IMR-90 (cell line): ENCODE data around the gene CNTNAP1. TPM values are rescaled to one million over a fixed set of nuclear protein-coding genes. Genes with fewer than 3 reads are reported as not detected.

ENCODE experiments used
- ATAC-seq: fragments of 200-7000 bp; cut with Tn5 transposase; 2 replicates; pipeline ENCODE4 v1.9.1; 2020; ENCODE audit warnings: low read depth, mild to moderate bottlenecking, moderate library complexity
- Bru-seq: library from RNA; stranded (reverse); fragments of 400-500 nt; gene quantifications from one replicate; lab custom pipeline; 2021; lab: Mats Ljungman, UMichigan
- BruChase-seq, 2 experiments: library from RNA; stranded (reverse); fragments of 400-500 nt; gene quantifications; one replicate each; lab custom pipeline; 2021; lab: Mats Ljungman, UMichigan
- BruUV-seq: library from RNA; stranded (reverse); fragments of 400-500 nt; replicated peaks from 2 replicates; lab custom pipeline; 2021; lab: Mats Ljungman, UMichigan
- CTCF ChIA-PET: fragments of 300-600 bp; formaldehyde crosslinking; extraction: SDS; loops from one replicate; lab custom pipeline; 2021; ENCODE audit warnings: antibody characterized with exemption; lab: Yijun Ruan, JAX
- POLR2A ChIA-PET: fragments of 300-600 bp; sonication (Branson Sonifier 250); formaldehyde crosslinking; loops from one replicate; lab custom pipeline; 2022; ENCODE audit warnings: antibody characterized with exemption; ENCODE audit not compliant: unreplicated experiment; lab: Charles Lee
- DNase-seq: peaks from one replicate; pipeline ENCODE4 v3.0.0; 2013
- H2AFZ ChIP-seq: replicated peaks from 2 replicates; pipeline ENCODE3; 2013; ENCODE audit warnings: low read length, mild to moderate bottlenecking; ENCODE audit not compliant: poor library complexity
- H2AK5ac ChIP-seq: 2 replicates; pipeline ENCODE4 v1.6.1; 2013; ENCODE audit warnings: low read depth, low read length, inconsistent platforms
- H2AK9ac ChIP-seq: replicated peaks from 2 replicates; pipeline ENCODE3; 2013; ENCODE audit warnings: mild to moderate bottlenecking, low read depth, low read length, moderate library complexity; ENCODE audit not compliant: poor library complexity
- H2BK120ac ChIP-seq: 2 replicates; pipeline ENCODE4 v1.6.1; 2013; ENCODE audit warnings: low read depth, low read length, inconsistent platforms
- H2BK15ac ChIP-seq: 3 replicates; pipeline ENCODE4 v1.6.1; 2013; ENCODE audit warnings: low read depth, low read length, inconsistent platforms
- H2BK20ac ChIP-seq: 2 replicates; pipeline ENCODE4 v1.6.1; 2013; ENCODE audit warnings: low read depth, mild to moderate bottlenecking, inconsistent platforms, low read length, moderate library complexity
- H2BK5ac ChIP-seq: 2 replicates; pipeline ENCODE4 v1.6.1; 2013; ENCODE audit warnings: mild to moderate bottlenecking, low read depth, low read length, inconsistent platforms; ENCODE audit not compliant: poor library complexity, severe bottlenecking
- H3K14ac ChIP-seq: replicated peaks from 2 replicates; pipeline ENCODE4 v1.6.1; 2013; ENCODE audit warnings: low read depth, low read length, inconsistent platforms
- H3K18ac ChIP-seq: 2 replicates; pipeline ENCODE4 v1.6.1; 2013; ENCODE audit warnings: low read depth, low read length, control low read depth
- H3K23ac ChIP-seq: 2 replicates; pipeline ENCODE4 v1.6.1; 2013; ENCODE audit warnings: low read depth, low read length, inconsistent platforms
- H3K27ac ChIP-seq: 2 replicates; pipeline ENCODE4 v1.5.1; 2013; ENCODE audit warnings: mild to moderate bottlenecking, control low read depth, low read length; ENCODE audit not compliant: insufficient read depth
- H3K27me3 ChIP-seq: 2 replicates; pipeline ENCODE4 v1.6.1; 2013; ENCODE audit warnings: low read length; ENCODE audit not compliant: control insufficient read depth, insufficient read depth
- H3K36me3 ChIP-seq: 2 replicates; pipeline ENCODE4 v1.6.1; 2013; ENCODE audit warnings: low read length, mixed read lengths; ENCODE audit not compliant: control insufficient read depth, insufficient read depth
- H3K4ac ChIP-seq: 2 replicates; pipeline ENCODE4 v1.6.1; 2013; ENCODE audit warnings: low read depth, low read length, inconsistent platforms
- H3K4me1 ChIP-seq: 2 replicates; pipeline ENCODE4 v1.6.1; 2013; ENCODE audit warnings: low read length, mixed read lengths; ENCODE audit not compliant: control insufficient read depth, insufficient read depth
- H3K4me2 ChIP-seq: 2 replicates; pipeline ENCODE4 v1.6.1; 2013; ENCODE audit warnings: low read depth, mild to moderate bottlenecking, control low read depth, low read length, moderate library complexity
- H3K4me3 ChIP-seq: 2 replicates; pipeline ENCODE4 v1.5.1; 2013; ENCODE audit warnings: low read depth, mild to moderate bottlenecking, control low read depth, low read length, moderate library complexity; ENCODE audit not compliant: insufficient read depth
- H3K56ac ChIP-seq: 2 replicates; pipeline ENCODE4 v1.6.1; 2013; ENCODE audit warnings: low read length, inconsistent platforms; ENCODE audit not compliant: insufficient read depth; ENCODE audit errors: extremely low read depth
- H3K79me1 ChIP-seq, 2 experiments: 2 replicates each; pipeline ENCODE4 v1.6.1; 2013; ENCODE audit warnings: low read length in 2 of 2, inconsistent platforms in 1 of 2, low read depth in 1 of 2
- H3K9ac ChIP-seq: 2 replicates; pipeline ENCODE4 v1.6.1; 2013; ENCODE audit warnings: low read depth, low read length, control low read depth
- H3K9me1 ChIP-seq: 2 replicates; pipeline ENCODE4 v1.6.1; 2013; ENCODE audit warnings: low read length, inconsistent platforms; ENCODE audit not compliant: insufficient read depth
- H3K9me3 ChIP-seq: 2 replicates; pipeline ENCODE4 v1.6.1; 2013; ENCODE audit warnings: low read length; ENCODE audit not compliant: control insufficient read depth, insufficient read depth
- H4K20me1 ChIP-seq: 2 replicates; pipeline ENCODE4 v1.6.1; 2013; ENCODE audit warnings: low read length, inconsistent platforms; ENCODE audit not compliant: insufficient read depth
- H4K5ac ChIP-seq: 2 replicates; pipeline ENCODE4 v1.6.1; 2013; ENCODE audit warnings: mild to moderate bottlenecking, low read depth, low read length, control low read depth
- H4K8ac ChIP-seq, 2 experiments: 2 replicates each; pipeline ENCODE4 v1.6.1; 2013; ENCODE audit warnings: low read depth in 2 of 2, low read length in 2 of 2, control low read depth in 1 of 2, inconsistent platforms in 1 of 2
- H4K91ac ChIP-seq: 2 replicates; pipeline ENCODE4 v1.6.1; 2013; ENCODE audit warnings: low read depth, low read length, inconsistent platforms; ENCODE audit not compliant: insufficient read depth
- BHLHE40 ChIP-seq: fragments of 150-350 bp; IDR thresholded peaks from 2 replicates; pipeline ENCODE4 v1.6.1; 2016; ENCODE audit warnings: mild to moderate bottlenecking, low read depth, low read length
- CEBPB ChIP-seq: IDR thresholded peaks from 2 replicates; pipeline ENCODE4 v1.6.1; 2012; ENCODE audit warnings: low read depth, low read length, improper control_type of control experiment
- FOS ChIP-seq: fragments of 150-350 bp; IDR thresholded peaks from 2 replicates; pipeline ENCODE4 v1.6.1; 2016; ENCODE audit warnings: low read depth, low read length
- MAZ ChIP-seq: IDR thresholded peaks from 2 replicates; pipeline ENCODE4 v1.6.1; 2012; ENCODE audit warnings: low read depth, mild to moderate bottlenecking, low read length, improper control_type of control experiment, moderate library complexity, borderline replicate concordance
- RCOR1 ChIP-seq: IDR thresholded peaks from 2 replicates; pipeline ENCODE4 v1.6.1; 2012; ENCODE audit warnings: mild to moderate bottlenecking, low read length, improper control_type of control experiment; ENCODE audit not compliant: insufficient replicate concordance
- WGBS, 2 experiments: methylation state at CpG; one replicate each; pipeline versions ENCODE4 v1.1.5 to v1.1.7; 2013; ENCODE audit warnings: missing lambda C conversion rate in 2 of 2; ENCODE audit not compliant: insufficient read length in 1 of 2; ENCODE audit errors: extremely low coverage in 2 of 2; 5-methylcytosine and 5-hydroxymethylcytosine counted together
- dilution Hi-C: fragments of 300-500 bp; cut with HindIII; formaldehyde crosslinking; loops from one replicate; pipeline ENCODE4 v1.14.3; 2018; ENCODE audit warnings: low sequenced_read_pairs; ENCODE audit not compliant: unreplicated experiment
- in situ Hi-C: fragments of 300-500 bp; cut with MboI; formaldehyde crosslinking; loops from 3 replicates; pipeline ENCODE4 v1.14.3; 2019; ENCODE audit warnings: low sequenced_read_pairs, inconsistent platforms, mixed read lengths
- intact Hi-C: fragments of 100-400 bp; cut with micrococcal nuclease; formaldehyde crosslinking; loops from 2 replicates; pipeline ENCODE4 v1.10.0; 2022
- long read RNA-seq: library from polyadenylated mRNA; unstranded; transcript quantifications from one replicate; pipeline ENCODE4 v2.0.0, GENCODE V29; 2021; ENCODE audit not compliant: unreplicated experiment
- polyA plus RNA-seq, 3 experiments: library from polyadenylated mRNA; depleted of rRNA; stranded (reverse); fragments of >200 nt; gene quantifications; 2 replicates each; pipeline ENCODE4 v1.2.3, GENCODE V29; 2012; ENCODE audit warnings: low replicate concordance in 1 of 3
- total RNA-seq: library from RNA; depleted of rRNA; stranded (reverse); fragments of >200 nt; gene quantifications from 2 replicates; pipeline ENCODE4 v1.2.3, GENCODE V29; 2012; rRNA removed
- TF ChIP-seq, protein P1 (sequence below): conservative IDR thresholded peaks from 2 replicates; pipeline ENCODE4 v1.5.1; 2012; ENCODE audit warnings: mild to moderate bottlenecking, low read depth, low read length, improper control_type of control experiment
- TF ChIP-seq, protein P2 (sequence below): fragments of 150-350 bp; IDR thresholded peaks from 2 replicates; pipeline ENCODE4 v1.6.1; 2017; ENCODE audit warnings: mild to moderate bottlenecking, antibody characterized with exemption, low read length, low read depth

Gene CNTNAP1
- total RNA-seq (10.6 and 12.2 TPM in 2 replicates), polyA plus RNA-seq (2012; rRNA removed) (72.2 and 77.0 TPM in 2 replicates), Bru-seq, nascent RNA (percentile 62 among the genes with signal in this experiment), BruChase-seq, experiment 1, labeled RNA remaining after a 6-hour chase (percentile 76 among the genes with signal in this experiment), BruChase-seq, experiment 2, labeled RNA remaining after a 2-hour chase (percentile 75 among the genes with signal in this experiment)
- 58.1 and 68.2 TPM in 2 replicates for polyA plus RNA-seq (2012; cell fraction: cytosol; rRNA removed)
- polyA plus RNA-seq (2012; cell fraction: nucleus; rRNA removed; ENCODE audit: low replicate concordance) = 165 and 241 TPM in 2 replicates
- long read RNA-seq, partial matches to known transcripts = 10 of 10 reads
- long read RNA-seq, other reads (novel, unspliced or antisense) = 0 of 10 reads

DNA sequence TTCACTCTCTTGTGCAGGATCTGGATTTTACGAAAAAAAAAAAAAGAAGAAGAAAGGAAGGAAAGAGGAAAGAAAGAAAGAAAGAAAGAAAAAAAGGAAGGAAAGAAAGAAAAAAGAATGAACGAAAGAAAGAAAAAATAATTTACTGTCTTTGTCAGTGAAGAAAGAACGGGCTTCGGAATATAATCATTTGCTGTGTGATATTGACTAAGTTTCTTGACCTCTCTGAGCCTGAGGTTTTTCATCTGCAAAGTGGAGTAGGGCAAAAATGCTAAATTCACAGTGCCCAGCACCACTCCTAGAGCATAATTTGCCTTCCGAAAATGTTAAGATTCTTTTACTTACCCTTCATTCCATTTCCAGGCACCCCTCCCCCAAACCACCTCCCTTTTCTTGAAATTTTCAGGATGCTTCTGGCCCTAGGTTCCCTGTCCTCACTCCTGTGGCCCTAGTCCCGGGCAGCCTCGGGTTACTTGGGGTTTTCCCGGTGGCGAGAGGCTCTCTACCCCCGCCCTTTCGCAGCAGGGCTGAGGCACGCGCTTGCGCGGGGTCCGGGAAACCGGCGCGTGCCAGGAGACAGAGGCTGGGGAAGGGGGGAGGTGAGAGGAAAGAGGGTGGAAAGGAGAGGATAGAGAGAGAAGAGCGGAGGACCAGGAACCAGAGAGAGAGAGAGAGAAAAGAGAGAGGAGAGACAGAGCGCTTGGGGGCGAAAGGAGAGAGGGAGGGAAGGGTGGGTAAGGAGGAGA, at the start of gene CNTNAP1:
Gene CNTNAP1 (plus strand): TSS at position 556 of the 746 bp plus-strand sequence. CDS start 299 bp downstream, outside the sequence.
- peaks cover 30% of the 10 kb centered on the region for H3K4me1 ChIP-seq
- peak within 1 kb of the TSS; percentile 70 for H2BK20ac ChIP-seq
- H2BK5ac ChIP-seq = peak within 1 kb of the TSS; percentile 70
- peak within 1 kb of the TSS; percentile 84 for H4K91ac ChIP-seq
- peak within 1 kb of the TSS; percentile 72 for H3K4ac ChIP-seq
- 0 out of 2 replicates have a peak, but pooled peaks cover 8% of the 10 kb centered on the region for H4K20me1 ChIP-seq
- H3K4me3 ChIP-seq = peak within 1 kb of the TSS; percentile 62
- peak within 1 kb of the TSS; percentile 87 for H3K4me2 ChIP-seq
- H3K18ac ChIP-seq = peak within 1 kb of the TSS; percentile 45
- H2AFZ ChIP-seq = peak within 1 kb of the TSS; percentile 95
- H3K27me3 ChIP-seq = no peaks in the 10 kb centered on the region
- peaks cover 21% of the 10 kb centered on the region for H3K9me1 ChIP-seq
- peak within 1 kb of the TSS; percentile 94 for H3K23ac ChIP-seq
- peak within 1 kb of the TSS; percentile 80 for H3K14ac ChIP-seq
- no peaks in the 10 kb centered on the region for H3K9me3 ChIP-seq
- peaks cover 7 to 53% of the 10 kb centered on the region in 2 experiments for H3K79me1 ChIP-seq
- DNase-seq (peak; percentile 84), ATAC-seq (peak; percentile 48)
- peak within 1 kb of the TSS; percentile 85; the same call in 1 of the 3 replicates for H2BK15ac ChIP-seq
- peak; percentile 92 for TF ChIP-seq BHLHE40
- TF ChIP-seq, protein P1, sequence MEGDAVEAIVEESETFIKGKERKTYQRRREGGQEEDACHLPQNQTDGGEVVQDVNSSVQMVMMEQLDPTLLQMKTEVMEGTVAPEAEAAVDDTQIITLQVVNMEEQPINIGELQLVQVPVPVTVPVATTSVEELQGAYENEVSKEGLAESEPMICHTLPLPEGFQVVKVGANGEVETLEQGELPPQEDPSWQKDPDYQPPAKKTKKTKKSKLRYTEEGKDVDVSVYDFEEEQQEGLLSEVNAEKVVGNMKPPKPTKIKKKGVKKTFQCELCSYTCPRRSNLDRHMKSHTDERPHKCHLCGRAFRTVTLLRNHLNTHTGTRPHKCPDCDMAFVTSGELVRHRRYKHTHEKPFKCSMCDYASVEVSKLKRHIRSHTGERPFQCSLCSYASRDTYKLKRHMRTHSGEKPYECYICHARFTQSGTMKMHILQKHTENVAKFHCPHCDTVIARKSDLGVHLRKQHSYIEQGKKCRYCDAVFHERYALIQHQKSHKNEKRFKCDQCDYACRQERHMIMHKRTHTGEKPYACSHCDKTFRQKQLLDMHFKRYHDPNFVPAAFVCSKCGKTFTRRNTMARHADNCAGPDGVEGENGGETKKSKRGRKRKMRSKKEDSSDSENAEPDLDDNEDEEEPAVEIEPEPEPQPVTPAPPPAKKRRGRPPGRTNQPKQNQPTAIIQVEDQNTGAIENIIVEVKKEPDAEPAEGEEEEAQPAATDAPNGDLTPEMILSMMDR = no peak
- TF ChIP-seq RCOR1 = peak; percentile 80
- TF ChIP-seq, protein P2, sequence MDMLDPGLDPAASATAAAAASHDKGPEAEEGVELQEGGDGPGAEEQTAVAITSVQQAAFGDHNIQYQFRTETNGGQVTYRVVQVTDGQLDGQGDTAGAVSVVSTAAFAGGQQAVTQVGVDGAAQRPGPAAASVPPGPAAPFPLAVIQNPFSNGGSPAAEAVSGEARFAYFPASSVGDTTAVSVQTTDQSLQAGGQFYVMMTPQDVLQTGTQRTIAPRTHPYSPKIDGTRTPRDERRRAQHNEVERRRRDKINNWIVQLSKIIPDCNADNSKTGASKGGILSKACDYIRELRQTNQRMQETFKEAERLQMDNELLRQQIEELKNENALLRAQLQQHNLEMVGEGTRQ = peak; percentile 36; the same call in 1 of the 2 replicates
- TF ChIP-seq FOS = 0 out of 2 replicates have a peak, but pooled peaks have one; percentile 9
- TF ChIP-seq CEBPB = no peak
- TF ChIP-seq MAZ = peak; percentile 91; the same call in 1 of the 2 replicates
- peak within 1 kb of the TSS; percentile 73 for H2BK120ac ChIP-seq
- BruUV-seq = no TSS peak
- peak within 1 kb of the TSS; percentile 45; the same call in 1 of the 2 replicates for H3K56ac ChIP-seq
- peak within 1 kb of the TSS; percentile 17 for H4K5ac ChIP-seq
- peak within 1 kb of the TSS; percentile 55 to 86 for H4K8ac ChIP-seq
- dilution Hi-C loops = no loop called here
- peak within 1 kb of the TSS; percentile 85 for H2AK5ac ChIP-seq
- H3K36me3 ChIP-seq = peaks cover 22% of the 10 kb centered on the region
- WGBS, 2 experiments = 0 to 100% methylated on average over 1 to 15 of the region's 22 CpGs
- peak within 1 kb of the TSS; percentile 93 for H2AK9ac ChIP-seq
- in situ Hi-C loops = loop anchor here (5.0 to 25.0 kb wide), 2 partner anchors 105 to 630 kb away; partner anchors contain the start of gene PSMC3IP
- peak within 1 kb of the TSS; percentile 87 for H3K27ac ChIP-seq
- H3K9ac ChIP-seq = peak within 1 kb of the TSS; percentile 84
- intact Hi-C loops = no loop called here
- POLR2A ChIA-PET = no interaction called here
- CTCF ChIA-PET = no interaction called here
